Ovary (tissue), 9 donors: ENCODE results near the gene PDCD6IP. TPM values are rescaled to one million over a fixed set of nuclear protein-coding genes. Genes with fewer than 3 reads are reported as not detected.

ENCODE experiments used
- DNase-seq, 5 donors: peaks; one replicate each; pipeline ENCODE4 v3.0.0-alpha.2; 2019 to 2020
- H3K27ac ChIP-seq, 2 donors: fragments of 200-600 bp; one replicate each; pipeline versions ENCODE4 v1.5.1 to v1.8.0; 2019 to 2022
- H3K27me3 ChIP-seq: fragments of 200-600 bp; one replicate; pipeline ENCODE4 v1.8.0; 2022
- H3K36me3 ChIP-seq: fragments of 200-600 bp; sonication (generic); one replicate; pipeline ENCODE4 v1.5.1; 2019
- H3K4me1 ChIP-seq: one replicate; pipeline ENCODE4 v1.8.1; 2013; ENCODE audit warnings: mild to moderate bottlenecking, moderate library complexity; ENCODE audit not compliant: insufficient read depth
- H3K4me3 ChIP-seq: fragments of 200-600 bp; sonication (generic); one replicate; pipeline ENCODE4 v1.5.1; 2017
- H3K9me3 ChIP-seq, 2 donors: fragments of 200-600 bp in 1 of 2; sonication (generic) in 1 of 2; one replicate each; pipeline versions ENCODE4 v1.5.1 to v1.8.1; 2013 to 2019; ENCODE audit warnings: mild to moderate bottlenecking in 1 of 2, moderate library complexity in 1 of 2
- EP300 ChIP-seq: sonication (generic); formaldehyde crosslinking; IDR thresholded peaks from one replicate; pipeline ENCODE4 v1.6.1; 2017; ENCODE audit warnings: antibody characterized with exemption
- POLR2A ChIP-seq: fragments of 450-650 bp; IDR thresholded peaks from one replicate; pipeline ENCODE4 v1.6.1; 2017; ENCODE audit warnings: antibody characterized with exemption, mild to moderate bottlenecking, moderate library complexity
- WGBS, 3 donors: extraction: QIAGEN DNeasy Blood & Tissue Kit in 1 of 3; methylation state at CpG; one replicate each; pipeline versions ENCODE4 v1.1.5 to v1.1.7; 2013 to 2017; 5-methylcytosine and 5-hydroxymethylcytosine counted together
- intact Hi-C, 4 donors: fragments of 100-400 bp; cut with DNase I; formaldehyde crosslinking; loops; one replicate each; pipeline versions ENCODE4 v1.11.0 to v1.15.1; 2022 to 2023
- polyA plus RNA-seq, 2 donors: library from polyadenylated mRNA; stranded (reverse); fragments of 200-250 nt in 1 of 2; fragments of 350-450 nt in 1 of 2; fragmentation: Illumina TruSeq in 1 of 2; extraction: RNeasy Lipid Tissue Mini Kit (QIAGEN cat#74804) in 1 of 2; gene quantifications; one replicate each; pipeline ENCODE4 v1.2.3, GENCODE V29; 2013 to 2014
- total RNA-seq, 7 donors: library from RNA; depleted of rRNA in 2 of 7; stranded (reverse); fragments of >200 nt in 2 of 7; fragmentation: NEBNext Ultra II Directional in 3 of 7; extraction: Animal tissue kit (Norgen Biotek cat#: 25700) in 3 of 7; gene quantifications; one replicate each; pipeline versions ENCODE4 v1.1.0 to v1.2.4, GENCODE V29; 2016 to 2023
- TF ChIP-seq, protein P1 (sequence below), 3 donors: fragments of 450-650 bp in 2 of 3; fragments of 200-600 bp in 1 of 3; IDR thresholded peaks; one replicate each; pipeline versions ENCODE4 v1.5.1 to v1.8.0; 2016 to 2022; ENCODE audit warnings: antibody characterized with exemption in 3 of 3, mild to moderate bottlenecking in 1 of 3
- donor health status: DM: no; HTN: no; CAD: no; lungs with moderate emphysema.
- donor health status: DM: no; HTN: no; CAD: no.
- donor health status: Bipolar disorder and iron deficiency.
- donor health status: DM: yes; HTN: yes; CAD: no.
- donor health status: DM: no; HTN: no; CAD: no.
- donor health status: DM: yes; HTN: yes; CAD: no.

PDCD6IP gene
- total and polyA plus RNA-seq, 9 donors: 40.0 to 166 (median 126) TPM

DNA sequence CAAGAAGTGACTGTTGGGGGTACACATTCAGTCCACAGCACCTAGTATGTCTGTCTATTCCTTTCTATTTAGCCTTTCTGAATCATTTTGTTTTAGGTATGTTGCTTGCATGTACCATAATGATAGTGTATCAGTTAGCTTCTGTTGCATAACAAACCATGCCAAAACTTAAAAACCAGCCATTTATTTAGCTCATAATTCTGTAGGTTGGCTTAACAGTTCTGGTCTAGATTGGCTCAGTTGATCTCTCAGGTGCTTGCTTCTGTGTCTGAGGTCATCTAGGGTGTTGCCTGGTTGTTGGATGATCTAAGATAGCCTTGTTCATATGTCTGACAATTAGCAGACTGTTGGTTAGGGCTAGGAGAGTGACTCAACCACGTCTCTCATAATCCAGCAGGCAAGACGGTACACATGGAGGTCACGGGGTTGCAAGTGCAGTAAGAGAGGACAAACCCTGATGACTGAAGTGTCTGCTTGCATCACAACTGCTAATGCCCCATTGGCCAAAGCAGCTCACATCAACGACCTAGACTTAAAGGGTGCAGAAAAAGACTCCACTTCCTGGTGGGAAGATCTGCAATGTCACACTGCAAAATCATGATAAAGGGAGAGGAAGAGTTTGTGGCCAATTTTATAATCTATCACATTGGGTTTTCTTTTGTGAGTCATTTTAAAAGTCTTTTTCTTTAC, 6.8 kb upstream of the PDCD6IP start:
- WGBS, 3 donors: 66 to 77% (median 73%) methylated on average over 4 of the region's 4 CpGs
- TF ChIP-seq EP300: no peak
- TF ChIP-seq, protein P1, sequence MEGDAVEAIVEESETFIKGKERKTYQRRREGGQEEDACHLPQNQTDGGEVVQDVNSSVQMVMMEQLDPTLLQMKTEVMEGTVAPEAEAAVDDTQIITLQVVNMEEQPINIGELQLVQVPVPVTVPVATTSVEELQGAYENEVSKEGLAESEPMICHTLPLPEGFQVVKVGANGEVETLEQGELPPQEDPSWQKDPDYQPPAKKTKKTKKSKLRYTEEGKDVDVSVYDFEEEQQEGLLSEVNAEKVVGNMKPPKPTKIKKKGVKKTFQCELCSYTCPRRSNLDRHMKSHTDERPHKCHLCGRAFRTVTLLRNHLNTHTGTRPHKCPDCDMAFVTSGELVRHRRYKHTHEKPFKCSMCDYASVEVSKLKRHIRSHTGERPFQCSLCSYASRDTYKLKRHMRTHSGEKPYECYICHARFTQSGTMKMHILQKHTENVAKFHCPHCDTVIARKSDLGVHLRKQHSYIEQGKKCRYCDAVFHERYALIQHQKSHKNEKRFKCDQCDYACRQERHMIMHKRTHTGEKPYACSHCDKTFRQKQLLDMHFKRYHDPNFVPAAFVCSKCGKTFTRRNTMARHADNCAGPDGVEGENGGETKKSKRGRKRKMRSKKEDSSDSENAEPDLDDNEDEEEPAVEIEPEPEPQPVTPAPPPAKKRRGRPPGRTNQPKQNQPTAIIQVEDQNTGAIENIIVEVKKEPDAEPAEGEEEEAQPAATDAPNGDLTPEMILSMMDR (IDR thresholded peaks at IDR 0.05): no peak
- no peak for TF ChIP-seq POLR2A
- Histone ChIP-seq H3K27ac (no peak overlapping the region), H3K27me3 (no peaks in the 10 kb centered on the region), H3K4me1 (no peaks in the 10 kb centered on the region), H3K9me3 (no peaks in the 10 kb centered on the region), H3K4me3 (no peak overlapping the region), H3K36me3 (no peaks in the 10 kb centered on the region)
- no peak for DNase-seq
- intact Hi-C loops: no loop called here

DNA sequence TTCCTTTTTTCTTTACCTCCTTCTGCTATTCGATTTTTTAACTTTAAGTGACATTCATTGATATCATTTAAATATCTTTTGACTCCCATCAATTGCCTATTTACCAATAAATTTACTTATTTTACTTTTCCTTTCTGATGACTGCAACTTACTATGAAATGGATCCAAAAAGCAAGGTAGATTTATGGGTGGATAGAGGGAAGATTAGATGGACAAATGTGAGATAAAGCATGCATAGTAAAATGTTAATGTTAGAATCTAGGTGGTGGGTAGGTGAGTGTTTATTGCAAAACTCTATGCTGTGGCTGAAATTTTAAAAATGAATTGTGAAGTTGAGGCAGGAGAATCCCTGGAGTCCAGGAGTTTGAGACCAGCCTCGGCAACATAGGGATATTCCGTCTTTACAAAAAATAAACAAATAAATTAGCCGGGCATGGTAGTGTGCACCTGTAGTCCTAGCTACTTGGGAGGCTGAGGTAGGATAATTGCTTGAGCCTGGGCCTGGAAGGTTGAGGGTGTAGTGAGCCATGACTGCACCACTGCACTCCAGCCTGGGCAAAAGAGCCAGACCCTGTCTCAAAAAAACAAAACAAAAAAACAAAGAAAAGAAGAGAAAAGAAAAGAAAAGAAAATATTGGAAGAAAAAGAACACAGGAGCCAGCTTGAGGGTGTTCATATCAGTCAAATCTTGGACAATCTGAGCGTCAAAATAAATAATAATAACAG, 6.1 kb upstream of the PDCD6IP start:
- Histone ChIP-seq H3K4me1 (no peaks in the 10 kb centered on the region), H3K4me3 (no peak overlapping the region), H3K36me3 (no peaks in the 10 kb centered on the region), H3K9me3 (no peaks in the 10 kb centered on the region), H3K27me3 (no peaks in the 10 kb centered on the region), H3K27ac (no peak overlapping the region)
- no peak for DNase-seq
- intact Hi-C loops: no loop called here
- TF ChIP-seq POLR2A: no peak
- TF ChIP-seq EP300: no peak
- TF ChIP-seq, protein P1 (IDR thresholded peaks at IDR 0.05): no peak
- 79 to 86% (median 86%) methylated on average over 5 of the region's 5 CpGs for WGBS, 3 donors

DNA sequence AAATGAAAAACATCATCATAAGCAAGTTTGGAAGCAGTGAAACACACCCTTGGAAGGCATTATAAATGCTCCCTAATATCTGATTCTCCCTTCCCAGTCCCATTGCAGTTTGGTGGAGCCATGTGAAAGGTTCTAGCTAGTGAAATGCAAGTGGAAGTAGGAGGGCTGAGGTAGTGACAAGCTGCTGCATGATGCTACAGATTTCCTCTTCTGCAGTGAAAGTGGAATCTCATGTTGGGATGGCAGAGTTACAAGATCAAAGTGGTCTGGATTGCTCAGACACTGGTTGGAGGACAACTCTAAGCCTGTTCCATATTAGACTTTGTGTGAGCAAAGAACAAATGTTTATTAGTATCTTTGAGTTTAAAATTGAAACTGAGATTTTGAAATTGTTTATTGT, 3.3 kb upstream of the PDCD6IP start:
- H3K4me1 ChIP-seq: peaks cover 1% of the 10 kb centered on the region
- DNase-seq: no peak
- TF ChIP-seq, protein P1 (IDR thresholded peaks at IDR 0.05): no peak
- TF ChIP-seq POLR2A: no peak
- no peak for TF ChIP-seq EP300
- H3K4me3 ChIP-seq: no peak overlapping the region
- no peak overlapping the region for H3K27ac ChIP-seq
- no peaks in the 10 kb centered on the region for H3K36me3 ChIP-seq
- intact Hi-C loops: no loop called here
- H3K27me3 ChIP-seq: no peaks in the 10 kb centered on the region
- H3K9me3 ChIP-seq: no peaks in the 10 kb centered on the region

DNA sequence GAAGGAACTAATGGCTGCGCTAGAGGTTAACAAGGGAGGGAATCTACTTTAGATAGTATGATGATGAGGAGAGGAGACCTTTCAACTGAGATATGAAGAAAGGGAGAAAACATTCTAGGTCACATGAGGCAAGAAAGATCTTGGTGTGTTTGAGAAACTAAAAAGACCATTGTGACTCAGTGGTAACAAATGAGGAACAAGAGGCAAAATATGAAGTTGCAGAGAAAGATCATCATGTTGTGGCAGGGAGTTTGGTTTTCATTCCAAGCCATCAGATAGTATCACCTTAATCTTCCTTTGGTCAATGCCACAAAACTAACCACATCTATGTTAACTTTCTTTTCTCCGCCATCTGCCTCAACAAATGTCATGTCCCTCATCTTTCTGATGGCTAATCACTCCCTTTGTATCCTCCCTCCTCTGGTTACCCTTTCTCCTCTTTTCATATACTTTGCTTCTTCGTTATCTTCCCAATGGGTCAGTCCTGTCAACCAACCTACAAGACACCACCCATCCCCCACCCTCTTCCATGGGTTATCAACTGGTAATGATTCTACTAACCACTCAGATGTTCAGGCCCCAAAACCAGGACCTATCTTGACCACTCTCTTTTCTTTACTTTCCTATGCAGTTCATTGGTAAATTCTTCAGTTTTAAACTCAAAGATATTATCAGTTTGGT, 2.4 kb upstream of the PDCD6IP start:
- Histone ChIP-seq H3K36me3 (no peaks in the 10 kb centered on the region), H3K4me3 (no peak overlapping the region), H3K9me3 (no peaks in the 10 kb centered on the region), H3K4me1 (peaks cover 3% of the 10 kb centered on the region), H3K27ac (no peak overlapping the region), H3K27me3 (no peaks in the 10 kb centered on the region)
- intact Hi-C loops: no loop called here
- 95 to 98% (median 96%) methylated on average over 3 of the region's 3 CpGs for WGBS, 3 donors
- no peak for DNase-seq
- TF ChIP-seq POLR2A: no peak
- no peak for TF ChIP-seq EP300
- TF ChIP-seq, protein P1 (IDR thresholded peaks at IDR 0.05): no peak
